Limb (tissue), 2 donors: ENCODE results near the gene P3H4.
"Not testable (repeated sequence)": the region's sequence is repeated elsewhere in the genome, so short reads cannot be mapped to it uniquely, and the experiment has no call there.

Experiments used
- DNase-seq, 2 donors: peaks; one replicate each; pipeline ENCODE4 v3.0.0-alpha.2; 2016; ENCODE audit errors: extremely low spot score in 2 of 2

P3H4 gene

GRCh38 chr17:41794540-41794975, 17.2 kb downstream of the P3H4 start:
- no peak for DNase-seq

DNA sequence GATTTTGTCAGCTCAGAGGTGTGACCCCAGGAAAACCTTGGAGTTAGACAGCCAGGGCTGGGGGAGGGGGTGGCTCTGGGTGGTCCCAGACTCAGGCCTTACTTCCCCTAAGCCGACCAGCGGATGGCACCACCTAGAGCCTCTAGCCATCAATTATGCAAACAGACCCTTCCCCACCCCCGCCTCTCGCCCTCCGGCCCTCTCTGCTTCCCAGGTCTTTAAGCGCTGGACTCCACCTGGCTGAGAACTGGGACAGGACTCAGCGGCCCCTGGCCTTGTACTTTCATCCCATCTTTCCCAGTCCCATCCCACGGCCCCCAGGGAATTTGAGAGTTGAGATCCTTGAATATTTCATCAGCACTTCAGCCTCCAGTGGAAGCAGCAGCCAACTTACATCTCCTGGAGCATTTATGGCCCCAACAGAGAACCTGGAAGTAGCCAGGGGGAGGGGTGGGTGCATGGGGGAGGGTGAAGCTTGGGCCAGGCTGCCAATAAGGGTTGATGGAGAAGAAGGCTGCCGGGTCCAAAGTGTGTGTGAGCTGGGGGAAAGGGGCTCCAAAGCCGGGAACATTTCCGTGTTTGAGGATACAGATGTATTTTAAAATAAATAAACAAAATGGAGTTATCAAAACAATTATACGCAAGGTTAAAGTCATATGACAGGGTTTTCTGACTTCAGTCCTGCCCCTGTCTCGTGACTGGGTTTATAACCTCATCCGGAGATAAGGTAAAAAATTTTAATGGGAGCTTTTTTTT, 17.8 kb downstream of the P3H4 start:
- DNase-seq: no peak

- no peak for DNase-seq
Observed at GRCh38 chr17:41792845-41793783, 18.6 kb downstream of the P3H4 start.

GRCh38 chr17:41787021-41787418, 24.7 kb downstream of the P3H4 start:
- no peak for DNase-seq

- DNase-seq: peak; percentile 95 to 99
Observed at GRCh38 chr17:41786227-41787020, 25.3 kb downstream of the P3H4 start, which contains the start of gene JUP. Gene JUP (minus strand): TSS chr17:41786711. CDS start chr17:41771854, 14,857 bp downstream.

GRCh38 chr17:41785859-41786226, 25.9 kb downstream of the P3H4 start:
- DNase-seq: peak in 1 of 2 donors; percentile 58

DNA sequence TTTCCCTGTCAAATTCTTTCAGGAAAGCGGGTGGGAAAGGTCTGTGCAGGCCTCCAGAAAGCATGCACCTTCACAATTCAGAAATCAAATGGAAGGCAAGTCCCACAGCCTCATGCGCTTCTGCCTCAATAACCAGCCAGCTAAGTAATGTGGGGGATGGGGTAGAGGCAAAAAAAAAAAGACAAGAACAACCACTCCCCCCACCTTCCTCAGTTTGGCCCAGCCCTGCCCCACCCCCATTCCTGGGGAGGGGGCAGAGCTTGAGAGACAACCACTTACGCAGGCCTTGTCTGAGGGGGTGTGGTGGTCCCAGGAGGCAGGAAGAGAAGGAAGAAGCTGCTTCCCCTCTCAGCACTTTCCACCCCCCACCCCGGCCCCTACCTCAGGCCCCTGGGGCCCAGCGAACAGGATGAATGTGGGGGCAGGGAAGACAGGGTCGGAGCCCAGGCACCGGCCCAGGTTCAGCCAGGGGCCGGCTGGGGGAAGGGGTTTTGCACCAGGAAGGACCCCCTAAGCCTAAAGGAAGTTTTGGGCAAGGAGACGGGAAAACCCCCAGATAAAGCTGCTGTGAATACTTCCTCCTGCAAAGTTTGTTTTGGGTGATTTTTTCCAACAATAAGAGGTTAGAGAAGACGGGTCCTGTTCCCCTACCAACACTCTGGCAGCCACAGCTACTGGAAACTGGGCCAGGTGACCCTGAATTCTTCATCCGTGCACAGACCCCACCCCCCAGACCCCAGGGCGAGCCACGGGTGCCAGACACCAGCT, 26.5 kb downstream of the P3H4 start:
- peak; percentile 41 to 75 for DNase-seq

GRCh38 chr17:41784207-41784744, 27.5 kb downstream of the P3H4 start:
- DNase-seq: no peak

DNA sequence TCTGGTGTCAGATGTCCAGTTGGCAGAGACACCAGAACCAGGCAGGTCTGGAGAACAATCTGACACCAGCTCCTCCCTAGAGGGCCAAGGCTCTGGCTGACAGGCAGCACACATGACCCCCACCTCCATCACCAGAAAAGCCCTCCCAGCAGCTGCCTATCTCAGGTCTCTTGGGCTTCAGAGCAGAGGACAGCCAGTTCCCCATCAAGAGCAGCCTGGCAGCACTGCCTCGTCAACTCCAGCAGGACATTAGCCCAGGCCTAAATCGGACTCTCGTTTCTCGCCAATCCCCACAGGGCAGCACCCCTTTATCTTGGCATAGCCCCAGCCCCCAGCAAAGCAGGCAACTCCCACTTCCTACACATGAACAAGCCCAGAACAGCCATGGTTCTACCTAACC, 29.6 kb downstream of the P3H4 start:
- DNase-seq: no peak

DNA sequence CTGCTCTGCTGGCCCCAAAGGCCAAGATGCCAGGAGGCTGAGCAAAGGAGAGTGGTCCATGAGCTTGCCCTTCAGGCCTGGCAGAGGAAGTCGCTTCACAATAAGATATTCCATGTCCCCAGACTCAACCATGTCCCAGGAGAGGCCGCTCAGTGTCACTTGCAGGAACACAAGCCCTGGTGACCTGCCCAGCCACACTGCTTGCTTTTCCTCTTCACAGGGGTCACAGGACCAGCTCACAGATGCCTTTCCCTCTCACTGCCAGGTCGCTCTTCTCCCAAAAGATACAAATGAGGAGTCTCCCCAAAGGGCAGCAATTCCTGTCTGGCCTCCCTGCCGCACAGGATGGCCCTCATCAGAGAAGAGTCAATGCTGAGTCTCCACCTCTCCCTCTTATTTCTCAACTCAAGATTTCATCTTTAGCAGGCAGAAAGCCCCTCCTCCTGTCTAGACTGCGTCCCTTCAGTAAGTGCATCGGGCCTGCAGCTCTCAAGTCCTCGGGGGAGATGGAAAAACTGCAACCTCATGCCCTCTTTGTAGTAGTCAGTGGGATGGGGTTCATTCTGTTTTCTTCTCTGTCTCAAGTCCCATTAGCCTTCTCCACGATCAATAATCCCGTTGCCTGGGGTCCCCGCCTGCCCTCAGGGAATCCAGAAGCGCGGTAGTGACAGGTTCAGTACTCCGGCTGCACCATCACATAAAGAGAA, 30.2 kb downstream of the P3H4 start:
- no peak for DNase-seq

DNA sequence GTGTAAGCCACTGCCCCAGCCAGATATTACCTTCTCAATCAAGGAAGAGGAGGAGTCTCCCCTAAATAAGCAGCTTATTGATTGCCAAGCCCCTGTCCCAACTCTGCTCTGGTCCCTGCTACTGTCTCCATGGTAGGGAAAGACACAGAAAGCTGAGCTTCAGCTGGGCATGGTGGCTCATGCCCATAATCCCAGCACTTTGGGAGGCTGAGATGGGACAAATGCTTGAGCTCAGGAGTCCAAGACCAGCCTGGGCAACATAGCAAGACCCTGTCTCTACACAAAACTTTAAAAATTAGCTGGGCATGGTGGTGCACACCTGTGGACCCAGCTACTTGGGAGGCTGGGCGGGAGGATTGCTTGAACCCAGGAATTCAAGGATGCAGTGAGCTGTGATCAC, 31.8 kb downstream of the P3H4 start:
- no peak for DNase-seq

- peak; percentile 66 to 84 for DNase-seq
Observed at GRCh38 chr17:41777574-41778188, 34.1 kb downstream of the P3H4 start.

GRCh38 chr17:41777157-41777573, 34.6 kb downstream of the P3H4 start:
- peak; percentile 41 to 48 for DNase-seq

GRCh38 chr17:41776262-41776900, 35.4 kb downstream of the P3H4 start:
- DNase-seq: not testable (repeated sequence)

- DNase-seq: no peak
Observed at GRCh38 chr17:41775394-41776226, 36.1 kb downstream of the P3H4 start.

GRCh38 chr17:41773731-41774193, 38.0 kb downstream of the P3H4 start:
- no peak for DNase-seq

GRCh38 chr17:41773190-41773588, 38.6 kb downstream of the P3H4 start:
- DNase-seq: peak; percentile 33 to 66
